Gastroesophageal sphincter (tissue), 3 donors: ENCODE results near the gene KLF6.
"Not testable (repeated sequence)": the region's sequence is repeated elsewhere in the genome, so short reads cannot be mapped to it uniquely, and the experiment has no call there.

ENCODE experiments used
- EP300 ChIP-seq: sonication (generic); formaldehyde crosslinking; IDR thresholded peaks from one replicate; pipeline ENCODE4 v1.6.1; 2017; ENCODE audit warnings: antibody characterized with exemption, mild to moderate bottlenecking
- POLR2A ChIP-seq, 2 donors: fragments of 450-650 bp; IDR thresholded peaks; one replicate each; pipeline ENCODE4 v1.6.1; 2017; ENCODE audit warnings: antibody characterized with exemption in 2 of 2, mild to moderate bottlenecking in 2 of 2, moderate library complexity in 1 of 2
- POLR2AphosphoS5 ChIP-seq: sonication (generic); formaldehyde crosslinking; IDR thresholded peaks from one replicate; pipeline ENCODE4 v1.6.1; 2017; ENCODE audit warnings: antibody characterized with exemption
- TF ChIP-seq, protein P1 (sequence below), 4 experiments: fragments of 200-600 bp in 2 of 4; fragments of 450-650 bp in 2 of 4; sonication (generic) in 1 of 4; IDR thresholded peaks; one replicate each; pipeline ENCODE4 v1.5.1; 2017 to 2019; ENCODE audit warnings: antibody characterized with exemption in 4 of 4, mild to moderate bottlenecking in 2 of 4, moderate library complexity in 2 of 4

DNA sequence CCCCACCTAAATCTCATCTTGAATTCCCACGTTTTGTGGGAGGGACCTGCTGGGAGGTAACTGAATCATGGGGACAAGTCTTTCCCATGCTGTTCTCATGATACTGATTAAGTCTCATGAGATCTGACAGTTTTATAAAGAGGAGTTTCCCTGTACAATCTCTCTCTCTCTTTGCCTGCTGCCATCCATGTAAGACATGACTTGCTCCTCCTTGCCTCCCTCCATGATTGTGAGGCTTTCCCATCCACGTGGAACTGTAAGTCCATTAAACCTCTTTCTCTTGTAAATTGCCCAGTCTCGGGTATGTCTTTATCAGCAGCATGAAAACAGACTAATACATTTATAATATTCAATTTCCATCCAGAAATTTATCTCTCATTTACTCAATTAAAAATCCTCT lies 52.8 kb downstream of the KLF6 start:
- TF ChIP-seq, protein P1, sequence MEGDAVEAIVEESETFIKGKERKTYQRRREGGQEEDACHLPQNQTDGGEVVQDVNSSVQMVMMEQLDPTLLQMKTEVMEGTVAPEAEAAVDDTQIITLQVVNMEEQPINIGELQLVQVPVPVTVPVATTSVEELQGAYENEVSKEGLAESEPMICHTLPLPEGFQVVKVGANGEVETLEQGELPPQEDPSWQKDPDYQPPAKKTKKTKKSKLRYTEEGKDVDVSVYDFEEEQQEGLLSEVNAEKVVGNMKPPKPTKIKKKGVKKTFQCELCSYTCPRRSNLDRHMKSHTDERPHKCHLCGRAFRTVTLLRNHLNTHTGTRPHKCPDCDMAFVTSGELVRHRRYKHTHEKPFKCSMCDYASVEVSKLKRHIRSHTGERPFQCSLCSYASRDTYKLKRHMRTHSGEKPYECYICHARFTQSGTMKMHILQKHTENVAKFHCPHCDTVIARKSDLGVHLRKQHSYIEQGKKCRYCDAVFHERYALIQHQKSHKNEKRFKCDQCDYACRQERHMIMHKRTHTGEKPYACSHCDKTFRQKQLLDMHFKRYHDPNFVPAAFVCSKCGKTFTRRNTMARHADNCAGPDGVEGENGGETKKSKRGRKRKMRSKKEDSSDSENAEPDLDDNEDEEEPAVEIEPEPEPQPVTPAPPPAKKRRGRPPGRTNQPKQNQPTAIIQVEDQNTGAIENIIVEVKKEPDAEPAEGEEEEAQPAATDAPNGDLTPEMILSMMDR (IDR thresholded peaks at IDR 0.05), result not testable (repeated sequence)
- TF ChIP-seq POLR2A (IDR thresholded peaks at IDR 0.05); POLR2AphosphoS5; EP300: not testable (repeated sequence)
